GM10266 (cell line): ENCODE results near the gene ZNF280A.

Experiments used
- DNase-seq: peaks from one replicate; pipeline ENCODE4 v3.0.0; 2012; ENCODE audit errors: extremely low spot score
- CTCF ChIP-seq: IDR thresholded peaks from 2 replicates; pipeline ENCODE4 v1.5.1; 2012; ENCODE audit warnings: mild to moderate bottlenecking, low read depth; ENCODE audit not compliant: control insufficient read depth, insufficient read depth; ENCODE audit errors: missing control alignments

The ZNF280A gene

GRCh38 chr22:22556578-22556977 is 36.5 kb upstream of the ZNF280A start:
- DNase-seq, result no peak
- TF ChIP-seq CTCF, result no peak

- DNase-seq, result no peak
- no peak for TF ChIP-seq CTCF
These were observed 35.5 kb upstream of the ZNF280A start for GRCh38 chr22:22555596-22555995.

GRCh38 chr22:22554587-22555284 is 34.7 kb upstream of the ZNF280A start:
- DNase-seq, result peak; percentile 57

GRCh38 chr22:22553735-22554586 is 33.9 kb upstream of the ZNF280A start:
- TF ChIP-seq CTCF, result no peak
- no peak for DNase-seq

More at GRCh38 chr22:22554587-22555284, 34.7 kb upstream of the ZNF280A start:
- TF ChIP-seq CTCF, result no peak

GRCh38 chr22:22553141-22553540 is 33.1 kb upstream of the ZNF280A start:
- TF ChIP-seq CTCF, result no peak
- no peak for DNase-seq

GRCh38 chr22:22552630-22553029 is 32.6 kb upstream of the ZNF280A start:
- peak; percentile 57 for DNase-seq
- peak; percentile 38 for TF ChIP-seq CTCF

GRCh38 chr22:22550789-22551434 is 30.8 kb upstream of the ZNF280A start:
- DNase-seq, result no peak
- no peak for TF ChIP-seq CTCF
